Measurements from ENCODE around the gene ZBTB3. TPM values are rescaled to one million over a fixed set of nuclear protein-coding genes. Genes with fewer than 3 reads are reported as not detected.
A peak's percentile ranks its signal among the peaks of the same experiment; 100 is the strongest.
"Not testable (repeated sequence)": the region's sequence is repeated elsewhere in the genome, so short reads cannot be mapped to it uniquely, and the experiment has no call there.

The ZBTB3 gene
- total RNA-seq, 1 donor from 2014 or later = 11.2 TPM

- Mint-ChIP-seq H3K27me3 (ENCODE audit: low read depth, unreplicated experiment) (no peaks in the 10 kb centered on the region), H3K36me3 (ENCODE audit: low read depth, unreplicated experiment) (peaks cover 2% of the 10 kb centered on the region), H3K4me3 (ENCODE audit: unreplicated experiment) (peak overlapping the region; percentile 97), H3K4me1 (ENCODE audit: low read depth, unreplicated experiment) (peaks cover 9% of the 10 kb centered on the region), H3K9me3 (ENCODE audit: unreplicated experiment) (no peaks in the 10 kb centered on the region), H3K27ac (ENCODE audit: unreplicated experiment) (peak overlapping the region; percentile 92)
- H3K79me2 ChIP-seq (ENCODE audit: insufficient read depth, low read length) = peaks cover 19% of the 10 kb centered on the region
- peak overlapping the region; percentile 58 for H2AFZ ChIP-seq (ENCODE audit: low read depth, low read length)
- DNase-seq (ENCODE audit: low read depth) (no peak), FAIRE-seq (no peak)
- H3K4me2 ChIP-seq (ENCODE audit: low read length) = peak overlapping the region; percentile 81
- peak overlapping the region; percentile 85 for H3K4me3 ChIP-seq (ENCODE audit: insufficient read depth, low read depth, low read length)
- H4K20me1 ChIP-seq (ENCODE audit: insufficient read depth, low read length) = no peaks in the 10 kb centered on the region
- H3K36me3 ChIP-seq (ENCODE audit: insufficient read depth, low read length) = no peaks in the 10 kb centered on the region
- H3K9me3 ChIP-seq (ENCODE audit: insufficient read depth, low read depth, low read length) = no peaks in the 10 kb centered on the region
- H3K4me1 ChIP-seq (ENCODE audit: insufficient read depth, low read length) = peaks cover 4% of the 10 kb centered on the region
- no peak for TF ChIP-seq CTCF (IDR thresholded peaks at IDR 0.05; ENCODE audit: insufficient read depth, low read depth, low read length)
- TF ChIP-seq EZH2 (IDR thresholded peaks at IDR 0.05; ENCODE audit: insufficient read depth, low read length) = no peak
- no peaks in the 10 kb centered on the region for H3K27me3 ChIP-seq (ENCODE audit: insufficient read depth, low read length)
- peak overlapping the region; percentile 93 for H3K9ac ChIP-seq (ENCODE audit: low read length)
- H3K27ac ChIP-seq (ENCODE audit: low read depth, low read length) = peak overlapping the region; percentile 91
Measured at GRCh38 chr11:62752994-62753735, 795 bp downstream of the ZBTB3 start.

GRCh38 chr11:62752177-62752785, 1.7 kb downstream of the ZBTB3 start:
- no peak overlapping the region for H2AFZ ChIP-seq (ENCODE audit: low read depth, low read length)
- H3K27me3 ChIP-seq (ENCODE audit: insufficient read depth, low read length) = no peaks in the 10 kb centered on the region
- H3K9ac ChIP-seq (ENCODE audit: low read length) = no peak overlapping the region
- FAIRE-seq (no peak), DNase-seq (ENCODE audit: low read depth) (no peak)
- H3K79me2 ChIP-seq (ENCODE audit: insufficient read depth, low read length) = peaks cover 19% of the 10 kb centered on the region
- H3K27me3 Mint-ChIP-seq (ENCODE audit: low read depth, unreplicated experiment) = no peaks in the 10 kb centered on the region
- peak overlapping the region; percentile 70 for H3K4me3 Mint-ChIP-seq (ENCODE audit: unreplicated experiment)
- H3K27ac Mint-ChIP-seq (ENCODE audit: unreplicated experiment) = peak overlapping the region; percentile 26
- H3K4me2 ChIP-seq (ENCODE audit: low read length) = no peak overlapping the region
- H4K20me1 ChIP-seq (ENCODE audit: insufficient read depth, low read length) = no peaks in the 10 kb centered on the region
- no peak for TF ChIP-seq EZH2 (IDR thresholded peaks at IDR 0.05; ENCODE audit: insufficient read depth, low read length)
- no peak for TF ChIP-seq CTCF (IDR thresholded peaks at IDR 0.05; ENCODE audit: insufficient read depth, low read depth, low read length)
- H3K36me3 ChIP-seq (ENCODE audit: insufficient read depth, low read length) = no peaks in the 10 kb centered on the region
- H3K27ac ChIP-seq (ENCODE audit: low read depth, low read length) = no peak overlapping the region
- H3K4me1 Mint-ChIP-seq (ENCODE audit: low read depth, unreplicated experiment) = peaks cover 9% of the 10 kb centered on the region
- H3K9me3 Mint-ChIP-seq (ENCODE audit: unreplicated experiment) = no peaks in the 10 kb centered on the region
- peaks cover 4% of the 10 kb centered on the region for H3K4me1 ChIP-seq (ENCODE audit: insufficient read depth, low read length)
- H3K4me3 ChIP-seq (ENCODE audit: insufficient read depth, low read depth, low read length) = no peak overlapping the region
- no peaks in the 10 kb centered on the region for H3K9me3 ChIP-seq (ENCODE audit: insufficient read depth, low read depth, low read length)
- peaks cover 2% of the 10 kb centered on the region for H3K36me3 Mint-ChIP-seq (ENCODE audit: low read depth, unreplicated experiment)

GRCh38 chr11:62749931-62750330, 4.0 kb downstream of the ZBTB3 start:
- not testable (repeated sequence) for H3K27me3 ChIP-seq (ENCODE audit: insufficient read depth, low read length); H3K9me3 Mint-ChIP-seq (ENCODE audit: unreplicated experiment); H3K27me3 Mint-ChIP-seq (ENCODE audit: low read depth, unreplicated experiment); H3K27ac ChIP-seq (ENCODE audit: low read depth, low read length); H3K9ac ChIP-seq (ENCODE audit: low read length); H2AFZ ChIP-seq (ENCODE audit: low read depth, low read length); DNase-seq (ENCODE audit: low read depth); H3K27ac Mint-ChIP-seq (ENCODE audit: unreplicated experiment); FAIRE-seq; H3K4me3 Mint-ChIP-seq (ENCODE audit: unreplicated experiment); H3K4me2 ChIP-seq (ENCODE audit: low read length); H3K4me1 Mint-ChIP-seq (ENCODE audit: low read depth, unreplicated experiment); H3K36me3 ChIP-seq (ENCODE audit: insufficient read depth, low read length); H3K36me3 Mint-ChIP-seq (ENCODE audit: low read depth, unreplicated experiment); H3K4me1 ChIP-seq (ENCODE audit: insufficient read depth, low read length); H3K9me3 ChIP-seq (ENCODE audit: insufficient read depth, low read depth, low read length); H4K20me1 ChIP-seq (ENCODE audit: insufficient read depth, low read length); H3K4me3 ChIP-seq (ENCODE audit: insufficient read depth, low read depth, low read length)
- H3K79me2 ChIP-seq (ENCODE audit: insufficient read depth, low read length) = peaks cover 19% of the 10 kb centered on the region
